K562 (cell line): ENCODE data around the gene ZNF428.

Experiments used
- CTCF ChIP-seq, 3 experiments: IDR thresholded peaks in 2 of 3; conservative IDR thresholded peaks in 1 of 3; 2 replicates each; pipeline ENCODE4 v1.5.1; 2011 to 2012; ENCODE audit warnings: low read length in 3 of 3, mild to moderate bottlenecking in 3 of 3, control low read depth in 2 of 3, improper control_type of control experiment in 1 of 3, inconsistent platforms in 1 of 3, low read depth in 1 of 3, mixed read lengths in 1 of 3, moderate library complexity in 1 of 3; ENCODE audit not compliant: insufficient read depth in 2 of 3
- EZH2 ChIP-seq: IDR thresholded peaks from 2 replicates; pipeline ENCODE4 v1.6.1; 2012; ENCODE audit warnings: low read depth, mild to moderate bottlenecking, inconsistent platforms, low read length, borderline replicate concordance
- TAL1 ChIP-seq: fragments of 450-650 bp; IDR thresholded peaks from 2 replicates; pipeline ENCODE4 v1.6.1; 2016; ENCODE audit warnings: mild to moderate bottlenecking
- TFAP4 ChIP-seq: sonication (generic); formaldehyde crosslinking; IDR thresholded peaks from 2 replicates; pipeline ENCODE4 v1.8.0; 2022; ENCODE audit warnings: missing genetic modification reagents, mild to moderate bottlenecking, moderate library complexity, borderline replicate concordance
- ZBTB11 ChIP-seq, 3 experiments: fragments of 200-800 bp in 1 of 3; fragments of 250-450 bp in 1 of 3; fragments of 450-650 bp in 1 of 3; sonication (Bioruptor Pico) in 1 of 3; sonication (Bioruptor generic) in 1 of 3; formaldehyde crosslinking in 1 of 3; IDR thresholded peaks; 2 replicates each; pipeline versions ENCODE4 v1.6.1 to v1.8.0; 2016 to 2022; ENCODE audit warnings: mild to moderate bottlenecking in 2 of 3, missing genetic modification characterization in 2 of 3, missing compliant biosample characterization in 1 of 3, moderate library complexity in 1 of 3

- TF ChIP-seq ZBTB11 (CRISPR knock-in tag; IDR thresholded peaks at IDR 0.05) (no peak), EZH2 (no peak), CTCF (IDR thresholded peaks at IDR 0.05 in 2 of 3, conservative IDR thresholded peaks at IDR 0.05 in 1 of 3; ENCODE audit: insufficient read depth in 2 of 3, low read depth in 1 of 3, low read length in 3 of 3) (no peak), TFAP4 (CRISPR knock-in tag) (no peak), TAL1 (no peak)
These were observed 14.6 kb upstream of the ZNF428 start for GRCh38 chr19:43634068-43634467.
